Measurements from ENCODE around the gene ITCH. TPM values are rescaled to one million over a fixed set of nuclear protein-coding genes. Genes with fewer than 3 reads are reported as not detected.
A peak's percentile ranks its signal among the peaks of the same experiment; 100 is the strongest.

ITCH gene
- total and polyA plus RNA-seq, 2 donors (not counting 3 experiments of a cell fraction or from before 2014, with no cell fraction given): 6.4 to 57.4 TPM

DNA sequence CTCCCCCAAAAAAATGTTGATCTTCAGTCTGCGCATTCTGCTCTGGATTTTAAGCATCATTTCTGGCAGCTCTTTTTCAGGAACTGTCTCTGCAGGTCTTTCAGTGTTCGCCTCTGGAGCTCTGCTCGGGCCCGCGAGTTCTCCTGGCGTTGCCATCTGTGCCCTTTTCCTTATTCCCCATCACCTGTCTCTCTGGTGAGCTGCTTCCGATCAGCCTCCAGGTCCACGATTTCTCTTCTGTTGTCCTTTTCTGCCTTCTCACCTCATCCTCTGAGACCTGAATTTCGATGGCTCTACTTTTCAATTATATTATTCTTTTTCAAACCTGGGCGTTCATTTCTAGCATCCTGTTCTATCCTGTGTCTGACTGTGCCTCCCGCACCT lies 194.9 kb downstream of the ITCH start:
- Histone ChIP-seq H3K79me2 (ENCODE audit: control insufficient read depth, insufficient read depth, low read length) (no peaks in the 10 kb centered on the region), H4K20me1 (replicated peaks; ENCODE audit: control insufficient read depth, extremely low read depth, insufficient read depth, low read length) (no peaks in the 10 kb centered on the region), H3K9me3 (replicated peaks; ENCODE audit: control insufficient read depth, insufficient read depth, low read length) (no peaks in the 10 kb centered on the region), H3K4me1 (ENCODE audit: control insufficient read depth, extremely low read depth, insufficient read depth, low read length) (no peaks in the 10 kb centered on the region), H3K4me3 (replicated peaks in 1 of 3; ENCODE audit: insufficient read depth in 1 of 3, low read depth in 1 of 3, low read length in 3 of 3) (peak overlapping the region; percentile 54 to 92 (median 73)), H2AFZ (ENCODE audit: low read depth, low read length) (peak overlapping the region; percentile 83), H3K27me3 (ENCODE audit: control insufficient read depth in 2 of 2, insufficient read depth in 2 of 2, low read length in 2 of 2) (no peaks in the 10 kb centered on the region), H3K4me2 (ENCODE audit: insufficient read depth, low read length) (peak overlapping the region; percentile 46), H3K9me1 (replicated peaks; ENCODE audit: control insufficient read depth, extremely low read depth, insufficient read depth, low read length) (no peaks in the 10 kb centered on the region), H3K9ac (replicated peaks; ENCODE audit: extremely low read depth, insufficient read depth, low read length) (peak overlapping the region; percentile 83), H3K36me3 (ENCODE audit: control insufficient read depth in 2 of 2, extremely low read depth in 1 of 2, insufficient read depth in 2 of 2, low read length in 2 of 2) (no peaks in the 10 kb centered on the region), H3K27ac (ENCODE audit: insufficient read depth, low read depth, low read length) (peak overlapping the region; percentile 51)
- intact Hi-C loops (cut with micrococcal nuclease) (loop anchor here (2.0 kb wide), 1 partner anchor 151 kb away; no protein-coding TSS in a partner anchor), dilution Hi-C loops (cut with MboI; ENCODE audit: extremely low pct_ligation_motif_present, low sequenced_read_pairs) (no loop called here)
- DNase-seq (ENCODE audit: low read depth, low spot score) (no peak), FAIRE-seq (no peak)
- no TSS peak for BruUV-seq (replicated peaks)
- POLR2A ChIA-PET: interaction anchor here (1.2 kb wide), 1 partner anchor 146 kb away, joined by 4 read pairs; the partner anchor contains the start of gene TP53INP2
- TF ChIP-seq, protein P1, sequence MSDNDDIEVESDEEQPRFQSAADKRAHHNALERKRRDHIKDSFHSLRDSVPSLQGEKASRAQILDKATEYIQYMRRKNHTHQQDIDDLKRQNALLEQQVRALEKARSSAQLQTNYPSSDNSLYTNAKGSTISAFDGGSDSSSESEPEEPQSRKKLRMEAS (IDR thresholded peaks at IDR 0.05; ENCODE audit: insufficient read depth, insufficient read length): no peak
- TF ChIP-seq JUN (IDR thresholded peaks at IDR 0.05; ENCODE audit: borderline replicate concordance, insufficient read depth, insufficient read length, low read depth): no peak
- no peak for TF ChIP-seq POLR2A (IDR thresholded peaks at IDR 0.05; ENCODE audit: low read depth, low read length)
- no peak for TF ChIP-seq POLR2AphosphoS5 (IDR thresholded peaks at IDR 0.05; ENCODE audit: insufficient read depth, low read depth, low read length)
- no peak for TF ChIP-seq GATA2 (IDR thresholded peaks at IDR 0.05; ENCODE audit: insufficient read depth, insufficient read length, low read depth, low read length)
- CTCF ChIA-PET: interaction anchor here (1.4 to 3.1 kb wide), 7 partner anchors 20 to 246 kb away, joined by 3 to 10 read pairs (median 5); no protein-coding TSS in a partner anchor

Data from endothelial cell of umbilical vein (primary cell).